ENCODE data around the gene ALPP. TPM values are rescaled to one million over a fixed set of nuclear protein-coding genes. Genes with fewer than 3 reads are reported as not detected.
"Not testable (repeated sequence)": the region's sequence is repeated elsewhere in the genome, so short reads cannot be mapped to it uniquely, and the experiment has no call there.

The ALPP gene
- polyA plus RNA-seq, 1 of the 3 experiments (the other 2 are of a cell fraction): not detected

DNA sequence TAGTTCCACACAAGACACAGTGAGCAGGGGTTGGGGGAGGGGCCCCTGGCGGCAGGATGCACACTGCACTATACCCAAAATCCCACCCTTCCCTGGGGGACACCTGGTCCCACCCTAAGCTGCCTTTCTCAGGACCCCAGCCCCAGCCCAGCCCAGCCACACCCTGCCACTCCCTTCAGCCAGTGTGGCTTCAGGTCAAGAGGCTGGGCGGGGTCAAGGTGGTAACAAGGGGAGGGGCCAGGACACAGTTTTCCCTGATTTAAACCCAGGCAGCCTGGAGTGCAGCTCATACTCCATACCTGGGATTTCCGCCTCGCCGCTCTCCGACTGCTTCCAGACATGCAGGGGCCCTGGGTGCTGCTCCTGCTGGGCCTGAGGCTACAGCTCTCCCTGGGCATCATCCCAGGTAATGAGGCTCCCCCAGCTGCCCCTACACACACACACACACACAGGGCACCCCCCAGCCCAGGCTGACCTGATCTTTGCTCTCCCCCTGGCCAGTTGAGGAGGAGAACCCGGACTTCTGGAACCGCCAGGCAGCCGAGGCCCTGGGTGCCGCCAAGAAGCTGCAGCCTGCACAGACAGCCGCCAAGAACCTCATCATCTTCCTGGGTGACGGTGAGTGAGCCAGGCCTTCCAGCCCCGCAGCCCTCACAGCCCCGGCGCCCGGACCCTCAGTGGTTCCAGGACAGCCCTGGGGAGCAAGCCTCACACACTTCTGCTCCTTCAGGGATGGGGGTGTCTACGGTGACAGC, 28.2 kb downstream of the ALPP start, which contains the start of gene ALPG (continued):
- TF ChIP-seq RFX5 (IDR thresholded peaks at IDR 0.05; ENCODE audit: low read length) (no peak), RCOR1 (IDR thresholded peaks at IDR 0.05; ENCODE audit: low read length) (no peak), POLR2AphosphoS5 (IDR thresholded peaks at IDR 0.05; ENCODE audit: low read depth, low read length) (no peak), MEF2A (IDR thresholded peaks at IDR 0.05; ENCODE audit: borderline replicate concordance, low read depth) (no peak), CHD2 (IDR thresholded peaks at IDR 0.05; ENCODE audit: low read length, partially characterized antibody) (no peak), FOXJ3 (CRISPR knock-in tag; IDR thresholded peaks at IDR 0.05) (no peak)
- TF ChIP-seq, protein P1, sequence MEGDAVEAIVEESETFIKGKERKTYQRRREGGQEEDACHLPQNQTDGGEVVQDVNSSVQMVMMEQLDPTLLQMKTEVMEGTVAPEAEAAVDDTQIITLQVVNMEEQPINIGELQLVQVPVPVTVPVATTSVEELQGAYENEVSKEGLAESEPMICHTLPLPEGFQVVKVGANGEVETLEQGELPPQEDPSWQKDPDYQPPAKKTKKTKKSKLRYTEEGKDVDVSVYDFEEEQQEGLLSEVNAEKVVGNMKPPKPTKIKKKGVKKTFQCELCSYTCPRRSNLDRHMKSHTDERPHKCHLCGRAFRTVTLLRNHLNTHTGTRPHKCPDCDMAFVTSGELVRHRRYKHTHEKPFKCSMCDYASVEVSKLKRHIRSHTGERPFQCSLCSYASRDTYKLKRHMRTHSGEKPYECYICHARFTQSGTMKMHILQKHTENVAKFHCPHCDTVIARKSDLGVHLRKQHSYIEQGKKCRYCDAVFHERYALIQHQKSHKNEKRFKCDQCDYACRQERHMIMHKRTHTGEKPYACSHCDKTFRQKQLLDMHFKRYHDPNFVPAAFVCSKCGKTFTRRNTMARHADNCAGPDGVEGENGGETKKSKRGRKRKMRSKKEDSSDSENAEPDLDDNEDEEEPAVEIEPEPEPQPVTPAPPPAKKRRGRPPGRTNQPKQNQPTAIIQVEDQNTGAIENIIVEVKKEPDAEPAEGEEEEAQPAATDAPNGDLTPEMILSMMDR (IDR thresholded peaks at IDR 0.05): no peak

DNA sequence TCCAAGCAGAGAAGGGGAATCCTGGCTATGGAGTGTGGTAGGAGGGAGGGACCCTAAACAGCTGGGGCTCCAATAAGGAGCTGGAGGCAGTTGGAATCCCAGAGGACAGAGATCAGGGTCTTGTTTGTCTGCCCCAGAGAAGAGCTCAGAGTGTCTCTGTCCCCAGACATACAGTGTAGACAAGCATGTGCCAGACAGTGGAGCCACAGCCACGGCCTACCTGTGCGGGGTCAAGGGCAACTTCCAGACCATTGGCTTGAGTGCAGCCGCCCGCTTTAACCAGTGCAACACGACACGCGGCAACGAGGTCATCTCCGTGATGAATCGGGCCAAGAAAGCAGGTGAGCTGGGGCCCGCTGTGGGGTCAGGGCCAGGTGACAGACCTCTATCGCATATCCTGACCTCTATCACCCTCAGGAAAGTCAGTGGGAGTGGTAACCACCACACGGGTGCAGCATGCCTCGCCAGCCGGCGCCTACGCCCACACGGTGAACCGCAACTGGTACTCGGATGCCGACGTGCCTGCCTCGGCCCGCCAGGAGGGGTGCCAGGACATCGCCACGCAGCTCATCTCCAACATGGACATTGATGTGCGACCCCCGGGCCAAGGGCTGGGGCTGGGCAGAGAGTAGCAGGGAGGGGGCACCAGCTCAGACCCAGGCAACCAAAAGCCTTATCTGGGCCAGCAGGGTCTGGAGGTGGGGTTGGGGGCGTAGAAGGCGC, 29.0 kb downstream of the ALPP start:
- H3K27ac ChIP-seq (ENCODE audit: low read depth in 2 of 2, low read length in 1 of 2); H3K4me3 ChIP-seq (ENCODE audit: low read depth in 2 of 2, low read length in 1 of 2); H3K9me2 ChIP-seq; H3K36me3 ChIP-seq (replicated peaks in 1 of 2; ENCODE audit: control insufficient read depth in 1 of 2, insufficient read depth in 2 of 2, low read length in 1 of 2); H3K9me3 ChIP-seq; H3F3A ChIP-seq (replicated peaks; ENCODE audit: insufficient read depth); CTCF ChIA-PET; H4K20me1 ChIP-seq (ENCODE audit: insufficient read depth); POLR2A ChIA-PET; H3K9ac ChIP-seq; DNase-seq; H3K79me2 ChIP-seq (ENCODE audit: insufficient read depth); H3K4me1 ChIP-seq (ENCODE audit: control insufficient read depth in 1 of 2, insufficient read depth in 2 of 2, low read depth in 1 of 2, low read length in 1 of 2); H2AFZ ChIP-seq (ENCODE audit: low read depth); H3K4me2 ChIP-seq: not testable (repeated sequence)
- 90% methylated on average over 17 of the region's 30 CpGs for WGBS (ENCODE audit: low lambda C conversion rate)
- H3K27me3 ChIP-seq (ENCODE audit: insufficient read depth): peaks cover 34% of the 10 kb centered on the region

DNA sequence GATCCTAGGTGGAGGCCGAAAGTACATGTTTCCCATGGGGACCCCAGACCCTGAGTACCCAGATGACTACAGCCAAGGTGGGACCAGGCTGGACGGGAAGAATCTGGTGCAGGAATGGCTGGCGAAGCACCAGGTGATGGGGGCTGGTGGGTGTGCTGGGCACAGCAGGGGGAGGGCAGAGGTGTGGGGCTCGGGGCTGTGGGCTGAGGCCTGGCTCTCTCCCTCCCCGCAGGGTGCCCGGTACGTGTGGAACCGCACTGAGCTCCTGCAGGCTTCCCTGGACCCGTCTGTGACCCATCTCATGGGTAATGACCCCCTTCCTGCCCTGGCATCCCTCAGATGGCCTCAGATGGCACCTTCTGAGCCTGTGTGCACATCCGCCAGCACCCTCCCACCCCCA, 29.7 kb downstream of the ALPP start:
- 75% methylated on average over 2 of the region's 10 CpGs for WGBS (ENCODE audit: low lambda C conversion rate)
- H3K4me2 ChIP-seq; H3K79me2 ChIP-seq (ENCODE audit: insufficient read depth); H3K4me3 ChIP-seq (ENCODE audit: low read depth in 2 of 2, low read length in 1 of 2); CTCF ChIA-PET; H3K4me1 ChIP-seq (ENCODE audit: control insufficient read depth in 1 of 2, insufficient read depth in 2 of 2, low read depth in 1 of 2, low read length in 1 of 2); H3K36me3 ChIP-seq (replicated peaks in 1 of 2; ENCODE audit: control insufficient read depth in 1 of 2, insufficient read depth in 2 of 2, low read length in 1 of 2); H3K9ac ChIP-seq; H3K27ac ChIP-seq (ENCODE audit: low read depth in 2 of 2, low read length in 1 of 2); H3K9me2 ChIP-seq; H3F3A ChIP-seq (replicated peaks; ENCODE audit: insufficient read depth); H4K20me1 ChIP-seq (ENCODE audit: insufficient read depth); H3K9me3 ChIP-seq; H2AFZ ChIP-seq (ENCODE audit: low read depth); DNase-seq; POLR2A ChIA-PET: not testable (repeated sequence)
- H3K27me3 ChIP-seq (ENCODE audit: insufficient read depth): peaks cover 41% of the 10 kb centered on the region

DNA sequence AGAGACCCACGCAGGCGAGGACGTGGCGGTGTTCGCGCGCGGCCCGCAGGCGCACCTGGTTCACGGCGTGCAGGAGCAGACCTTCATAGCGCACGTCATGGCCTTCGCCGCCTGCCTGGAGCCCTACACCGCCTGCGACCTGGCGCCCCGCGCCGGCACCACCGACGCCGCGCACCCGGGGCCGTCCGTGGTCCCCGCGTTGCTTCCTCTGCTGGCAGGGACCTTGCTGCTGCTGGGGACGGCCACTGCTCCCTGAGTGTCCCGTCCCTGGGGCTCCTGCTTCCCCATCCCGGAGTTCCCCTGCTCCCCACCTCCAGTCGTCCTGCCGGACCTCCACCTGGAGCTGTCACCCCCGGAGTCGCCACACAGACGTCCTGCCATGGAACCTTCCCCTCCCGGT, 31.1 kb downstream of the ALPP start:
- H3K9me3 ChIP-seq; H3K36me3 ChIP-seq (replicated peaks in 1 of 2; ENCODE audit: control insufficient read depth in 1 of 2, insufficient read depth in 2 of 2, low read length in 1 of 2); H2AFZ ChIP-seq (ENCODE audit: low read depth); H3K4me1 ChIP-seq (ENCODE audit: control insufficient read depth in 1 of 2, insufficient read depth in 2 of 2, low read depth in 1 of 2, low read length in 1 of 2); H3K79me2 ChIP-seq (ENCODE audit: insufficient read depth); H3F3A ChIP-seq (replicated peaks; ENCODE audit: insufficient read depth); H3K27ac ChIP-seq (ENCODE audit: low read depth in 2 of 2, low read length in 1 of 2); H4K20me1 ChIP-seq (ENCODE audit: insufficient read depth); DNase-seq; H3K4me2 ChIP-seq; POLR2A ChIA-PET; H3K9ac ChIP-seq; H3K9me2 ChIP-seq; H3K4me3 ChIP-seq (ENCODE audit: low read depth in 2 of 2, low read length in 1 of 2); CTCF ChIA-PET: not testable (repeated sequence)
- H3K27me3 ChIP-seq (ENCODE audit: insufficient read depth): peaks cover 51% of the 10 kb centered on the region
- WGBS (ENCODE audit: low lambda C conversion rate): 10% methylated on average over 11 of the region's 40 CpGs
